Astrocyte (in vitro differentiated cells and primary cell): ENCODE measurements around the gene IFNG-AS1.

Source experiments
- CTCF ChIP-seq: IDR thresholded peaks from 2 replicates; pipeline ENCODE4 v1.5.1; 2011; ENCODE audit warnings: low read depth, mild to moderate bottlenecking, inconsistent platforms, low read length, moderate library complexity; ENCODE audit not compliant: insufficient read depth
- EZH2 ChIP-seq: IDR thresholded peaks from 2 replicates; pipeline ENCODE4 v1.6.1; 2012; ENCODE audit warnings: mild to moderate bottlenecking, low read length, inconsistent platforms; ENCODE audit not compliant: insufficient read depth

DNA sequence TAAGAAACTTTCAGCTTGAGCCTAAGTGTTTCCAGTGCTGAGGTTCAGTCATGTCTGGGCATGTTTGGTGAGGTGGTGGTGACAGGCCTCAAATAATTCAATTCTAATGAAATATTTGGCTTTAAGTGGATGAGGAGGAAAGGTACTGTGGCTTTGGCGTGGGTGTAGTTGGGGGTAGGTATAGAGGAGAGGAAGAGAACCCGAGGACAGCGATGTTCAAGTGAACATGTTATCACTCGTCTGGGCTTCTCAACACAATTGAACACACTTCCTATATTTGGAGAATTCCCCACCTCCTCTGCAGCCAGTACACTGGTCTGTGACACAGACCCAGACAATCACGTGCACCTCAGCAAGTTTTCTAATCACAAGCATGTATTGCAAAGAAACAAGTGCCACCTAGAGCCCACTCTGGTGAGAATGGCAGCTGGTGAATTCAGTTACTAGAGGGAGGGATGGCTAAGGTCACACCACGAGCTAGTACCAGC is 53.0 kb downstream of the IFNG-AS1 start:
- TF ChIP-seq CTCF (no peak), EZH2 (no peak)
